HG02642 (cell line): ENCODE measurements around the gene KIF13A.
"Not testable (repeated sequence)": the region's sequence is repeated elsewhere in the genome, so short reads cannot be mapped to it uniquely, and the experiment has no call there.

ENCODE experiments used
- ATAC-seq: cut with Tn5 transposase; IDR thresholded peaks from one replicate; pipeline ENCODE4 v1.9.1; 2021; ENCODE audit warnings: mild to moderate bottlenecking; ENCODE audit not compliant: unreplicated experiment, poor library complexity

The KIF13A gene

DNA sequence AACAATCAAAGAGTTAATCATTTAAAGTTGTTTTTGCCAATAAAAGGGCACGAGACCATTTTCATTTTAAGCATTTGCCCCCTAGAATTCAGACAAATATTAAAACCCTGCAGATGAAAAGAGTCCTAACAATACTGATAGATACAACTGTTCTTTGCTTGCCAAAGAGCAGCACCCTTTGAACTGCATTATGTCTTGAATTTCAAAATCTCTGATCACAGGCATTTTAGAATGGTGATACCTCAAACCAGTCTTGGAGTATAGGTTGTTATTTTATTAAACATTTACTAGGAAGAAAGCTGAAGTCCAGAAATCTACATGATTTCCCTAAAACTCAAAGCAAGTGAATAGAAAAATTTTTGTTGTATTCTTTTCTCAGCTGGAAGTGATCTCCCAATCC, 108.7 kb downstream of the KIF13A start:
- ATAC-seq: no peak

DNA sequence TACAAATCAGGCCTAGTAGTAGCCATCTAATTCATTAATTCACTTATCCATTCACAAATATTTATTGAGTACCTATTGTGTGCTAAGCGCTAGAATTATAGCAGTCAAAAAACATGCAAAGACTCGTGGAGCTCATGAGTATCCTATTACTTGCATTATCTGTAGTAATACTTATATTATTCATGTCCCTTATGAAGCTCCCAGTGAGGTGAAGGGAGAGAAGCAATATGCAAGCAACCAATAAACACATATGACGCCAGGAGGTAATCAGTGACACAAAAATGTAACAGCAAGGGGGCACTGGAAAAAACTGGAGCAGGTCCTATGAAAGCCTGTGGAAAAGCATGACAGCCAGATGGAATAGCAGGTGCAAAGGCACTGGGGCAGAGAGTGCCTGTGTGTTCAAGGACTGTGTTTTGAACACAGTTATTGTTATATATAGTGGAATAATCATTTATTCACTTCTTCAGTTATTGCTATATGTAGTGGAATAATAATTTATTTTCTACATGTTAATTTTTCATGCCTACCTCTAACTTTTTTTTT, 109.5 kb downstream of the KIF13A start:
- ATAC-seq: no peak

DNA sequence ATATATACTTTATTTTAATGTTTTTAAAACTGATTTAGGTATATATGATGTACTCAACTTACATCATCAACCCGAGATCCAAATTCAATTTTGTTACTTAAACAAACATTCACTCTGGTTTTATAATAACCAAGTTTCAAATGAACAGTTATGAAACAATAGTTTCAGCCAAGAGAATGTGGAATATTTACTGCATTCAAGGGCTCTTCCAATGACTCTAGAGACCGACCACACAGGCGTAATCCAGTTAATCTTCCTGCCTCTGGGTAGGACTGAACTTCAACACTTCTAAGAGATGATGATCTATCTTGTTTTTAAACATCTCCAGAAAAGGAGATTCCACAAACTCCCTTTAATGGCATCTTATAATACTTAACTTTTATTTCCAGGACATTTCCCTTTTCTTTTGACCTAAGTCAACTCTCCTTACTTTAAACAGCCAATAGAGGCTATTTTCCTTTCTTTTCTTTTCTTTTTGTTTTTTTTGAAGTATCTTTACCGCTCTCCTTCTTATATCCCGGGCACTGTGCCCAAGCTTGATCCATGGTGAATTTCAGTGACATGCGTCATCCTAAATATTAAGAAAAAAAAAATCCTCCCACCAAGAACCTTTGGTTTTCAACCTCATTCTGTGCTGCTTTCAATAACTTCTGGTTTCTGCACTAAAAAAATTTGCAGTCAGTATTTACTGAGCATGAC, 110.1 kb downstream of the KIF13A start:
- no peak for ATAC-seq

DNA sequence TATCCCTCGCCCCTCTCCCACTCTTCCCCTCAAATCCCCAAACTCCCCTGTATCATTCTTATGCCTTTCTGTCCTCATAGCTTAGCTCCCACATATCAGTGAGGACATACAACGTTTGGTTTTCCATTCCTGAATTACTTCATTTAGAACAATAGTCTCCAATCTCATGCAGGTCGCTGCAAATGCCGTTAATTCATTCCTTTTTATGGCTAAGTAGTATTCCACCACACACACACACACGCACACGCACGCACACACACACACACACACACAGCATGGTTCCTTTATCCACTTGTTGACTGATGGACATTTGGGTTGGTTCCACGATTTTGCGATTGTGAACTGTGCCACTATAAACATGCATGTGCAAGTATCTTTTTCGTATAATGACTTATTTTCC, 112.7 kb downstream of the KIF13A start:
- ATAC-seq: no peak

DNA sequence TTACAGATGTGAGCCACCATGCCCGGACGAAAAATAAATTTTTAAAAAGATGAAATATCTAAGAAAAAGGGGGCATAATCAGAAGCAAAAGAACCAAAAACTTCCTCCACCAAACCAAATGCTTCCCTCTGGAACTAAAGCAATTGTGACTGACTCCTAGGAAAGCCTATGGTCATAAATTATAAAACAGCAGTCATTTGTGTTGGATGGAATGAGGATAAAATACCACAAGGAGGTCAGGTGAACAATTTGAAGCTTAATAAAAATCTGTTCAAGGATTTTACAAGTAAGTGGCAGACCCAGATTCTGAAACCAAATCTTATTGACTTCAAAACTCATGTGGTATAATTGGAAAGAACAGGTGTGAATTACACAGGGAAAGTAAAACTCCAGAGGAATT, 114.5 kb downstream of the KIF13A start:
- no peak for ATAC-seq

DNA sequence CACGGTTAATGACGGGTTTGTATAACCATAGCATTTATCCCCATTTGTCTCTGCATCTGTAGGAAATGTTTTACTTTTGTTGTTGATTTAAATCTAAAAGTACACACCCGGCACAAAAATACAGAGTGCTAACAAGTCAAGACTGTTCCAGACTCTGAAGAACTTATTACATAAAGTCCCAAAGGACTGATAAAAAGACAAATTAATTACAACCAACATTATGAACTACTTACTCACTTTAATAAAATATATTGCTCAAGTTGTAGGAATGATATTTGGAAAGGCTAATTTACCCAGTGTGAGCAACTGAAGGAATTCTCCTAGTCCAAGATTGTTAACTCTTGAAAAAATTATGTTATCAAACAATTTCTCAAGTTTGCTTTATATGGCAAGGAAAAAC, 115.6 kb downstream of the KIF13A start:
- ATAC-seq: no peak

DNA sequence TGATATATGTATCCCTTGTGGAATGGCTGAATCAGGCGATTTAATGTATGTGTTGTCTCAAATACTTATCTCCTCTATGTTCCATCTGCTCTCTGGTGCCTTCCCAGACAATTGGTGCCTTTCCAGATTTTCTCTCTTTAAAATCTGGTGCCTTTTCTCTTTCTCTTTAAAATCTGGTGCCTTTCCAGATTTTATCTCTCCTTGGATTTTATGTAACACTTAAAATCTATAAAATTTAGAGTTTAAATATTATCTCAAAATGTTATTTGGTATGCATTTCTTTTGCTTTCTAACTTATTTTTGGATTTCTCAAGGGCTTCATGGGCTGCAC, 116.3 kb downstream of the KIF13A start:
- ATAC-seq: no peak

DNA sequence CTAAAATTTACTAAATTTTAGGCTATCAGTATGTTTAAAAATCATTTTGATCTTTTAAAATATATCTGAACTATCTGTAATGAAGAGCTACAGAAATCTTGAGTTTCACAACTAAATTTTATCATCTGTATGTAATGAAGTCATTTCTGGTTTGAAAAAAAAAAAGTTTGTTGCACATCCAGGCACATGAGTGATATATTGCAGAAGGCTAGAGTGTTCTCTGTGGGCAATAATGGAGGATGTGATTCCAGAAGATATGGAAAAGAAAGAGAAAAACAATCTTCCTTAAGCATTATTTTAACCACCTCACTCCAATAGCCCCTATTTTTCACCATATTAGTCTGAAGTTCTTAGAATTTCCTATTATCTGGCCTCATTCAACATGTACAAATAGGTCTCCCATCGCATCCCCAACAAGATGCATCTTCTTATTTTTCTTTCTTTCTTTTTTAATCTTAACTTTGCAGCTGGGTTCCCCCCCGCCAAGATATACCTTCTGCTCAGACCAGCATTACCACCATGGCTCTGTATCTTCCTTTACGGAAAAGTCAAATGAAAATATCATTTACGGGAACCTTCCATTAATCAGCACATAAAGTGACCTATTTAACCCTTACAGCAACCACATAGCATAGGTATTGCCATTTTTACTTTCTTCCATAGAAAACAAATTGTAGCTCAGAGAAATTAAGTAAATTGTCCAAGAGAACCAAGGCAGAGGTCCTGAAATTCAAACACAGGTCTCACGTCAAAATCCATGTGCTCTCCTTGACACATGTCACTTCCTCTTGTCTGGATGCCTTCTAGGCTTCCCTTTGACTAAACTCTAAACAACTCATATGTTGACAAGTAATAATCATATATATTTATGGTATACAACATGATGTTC, 116.9 kb downstream of the KIF13A start:
- no peak for ATAC-seq

DNA sequence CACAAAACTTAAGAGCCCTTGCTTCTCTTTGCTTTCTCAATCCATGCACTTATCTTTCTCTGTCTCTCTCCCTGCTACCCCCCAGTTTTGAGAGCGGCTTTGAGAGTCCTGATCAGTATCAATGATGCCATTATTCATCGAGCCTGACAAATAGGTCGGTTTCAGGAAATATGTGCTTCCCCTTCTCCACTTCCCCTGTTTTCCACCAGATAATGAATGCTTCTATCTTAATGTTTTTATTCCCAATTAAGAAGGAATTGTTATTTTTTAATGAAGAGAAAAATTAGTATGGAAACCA, 117.7 kb downstream of the KIF13A start:
- ATAC-seq: no peak

DNA sequence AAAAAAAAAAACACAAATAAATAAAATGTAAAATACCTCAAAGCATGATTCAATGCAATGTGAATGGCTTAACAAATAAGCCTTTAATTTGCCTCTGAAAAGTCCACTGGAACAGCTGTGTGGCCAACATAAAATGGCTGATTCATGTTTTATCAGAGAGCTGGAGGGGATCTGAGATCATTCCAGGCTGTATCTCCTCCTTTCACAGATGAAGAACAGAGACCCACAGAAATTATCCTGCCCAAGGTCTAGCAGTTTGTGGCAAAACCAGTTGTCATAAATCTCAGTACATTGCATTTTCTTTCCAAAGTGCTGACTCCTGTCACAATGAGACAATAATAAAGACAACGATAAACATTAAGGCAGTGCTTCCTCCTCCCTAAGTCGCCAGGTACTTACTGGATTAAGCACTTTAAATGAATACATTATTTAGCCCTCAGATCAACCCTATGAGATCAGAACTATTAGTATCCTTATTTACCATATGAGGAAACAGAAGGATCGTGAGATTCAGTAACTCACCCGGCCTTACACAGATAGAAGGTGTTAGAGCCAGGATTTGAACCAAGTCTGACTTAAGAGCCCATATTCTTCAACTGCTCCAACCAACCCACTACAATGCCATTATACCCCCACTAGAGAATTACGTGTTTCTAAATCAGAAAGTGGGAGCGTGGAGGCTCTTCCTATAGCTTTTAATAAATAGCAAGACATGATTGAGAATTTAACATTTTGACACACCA, 118.3 kb downstream of the KIF13A start:
- no peak for ATAC-seq

DNA sequence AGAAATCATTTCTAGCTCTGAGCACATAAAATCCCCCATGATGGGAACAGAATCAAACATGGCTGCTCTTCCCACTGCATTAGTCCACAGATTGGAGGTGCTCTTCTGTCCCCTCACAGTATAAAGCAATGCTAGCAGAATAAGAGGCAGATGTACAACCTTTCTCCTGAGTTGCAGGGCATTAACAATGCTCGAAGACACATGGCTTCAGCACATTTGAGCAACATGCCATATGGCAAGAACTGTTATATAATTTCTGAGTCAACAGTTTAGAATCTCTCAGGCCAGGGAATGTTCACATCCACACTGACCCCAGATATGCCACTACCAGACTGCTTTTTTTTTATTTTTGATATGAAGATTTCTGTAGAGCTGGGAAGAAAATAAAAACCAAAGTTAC, 119.6 kb downstream of the KIF13A start:
- no peak for ATAC-seq

DNA sequence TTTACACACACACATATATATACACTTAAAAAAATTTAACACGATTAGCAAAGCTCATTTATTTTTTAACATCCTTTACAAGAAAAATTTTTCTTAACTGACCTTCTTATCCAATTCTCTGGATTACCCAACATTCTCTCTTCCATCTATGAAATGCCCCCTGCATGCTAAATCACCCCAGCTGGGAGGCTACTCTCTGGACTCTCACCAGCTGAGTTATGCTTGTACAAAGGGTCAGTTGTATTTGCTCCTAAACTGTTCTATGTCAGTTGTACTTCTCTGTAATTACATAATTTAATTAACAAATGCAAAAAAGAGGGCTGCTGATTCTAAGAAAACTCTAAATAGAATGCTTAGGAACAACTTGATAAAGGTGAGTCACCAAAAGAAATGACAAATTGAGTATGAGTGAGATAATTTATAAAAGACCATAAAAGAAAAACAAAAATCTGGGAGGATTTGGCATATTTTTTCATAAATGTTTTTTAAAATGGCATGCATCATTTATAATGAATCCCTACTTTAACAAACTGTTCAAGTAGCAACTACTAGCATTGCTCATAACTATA, 120.5 kb downstream of the KIF13A start:
- no peak for ATAC-seq

DNA sequence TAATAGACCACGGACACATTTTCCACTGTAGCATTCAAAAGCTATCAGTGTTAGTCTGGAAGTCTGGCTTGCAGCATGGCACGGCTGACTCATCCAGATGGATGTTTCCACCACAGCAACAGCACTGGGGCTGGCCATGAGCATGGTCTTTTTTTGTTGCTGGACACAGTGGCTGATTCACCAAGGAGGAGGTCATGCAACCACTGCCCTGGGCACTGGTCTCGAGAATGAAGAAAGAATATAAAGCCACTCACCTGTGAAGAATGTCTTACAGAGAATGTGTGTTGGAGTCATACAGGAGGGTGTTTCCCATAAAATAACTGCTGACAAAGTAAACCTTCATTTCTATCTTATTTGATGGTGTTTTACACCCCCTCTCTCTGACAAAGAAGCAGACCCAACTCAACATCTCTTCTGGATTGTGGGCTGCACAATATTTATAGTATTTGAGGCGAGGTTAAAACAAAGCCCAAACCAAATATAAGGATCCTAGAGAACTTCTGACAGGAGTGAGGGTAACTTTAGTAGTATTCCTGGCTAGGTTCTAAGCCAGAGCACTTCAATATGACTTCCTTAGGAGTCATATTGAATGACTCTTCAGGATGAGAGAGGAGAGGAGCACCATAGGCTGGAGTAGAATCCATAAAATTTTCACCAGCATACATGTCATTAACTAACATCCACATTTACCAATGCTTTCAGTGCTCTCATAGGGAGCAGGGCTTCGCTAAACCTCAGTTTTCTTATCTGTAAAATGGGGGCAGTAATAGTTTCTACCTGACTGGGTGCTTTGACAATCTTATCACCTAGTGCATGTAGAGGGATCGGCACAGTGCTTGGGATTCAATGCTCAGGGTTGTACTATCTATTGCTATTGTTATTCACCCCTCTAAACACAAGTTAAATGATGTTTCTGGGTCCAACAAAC, 121.4 kb downstream of the KIF13A start:
- ATAC-seq: no peak

DNA sequence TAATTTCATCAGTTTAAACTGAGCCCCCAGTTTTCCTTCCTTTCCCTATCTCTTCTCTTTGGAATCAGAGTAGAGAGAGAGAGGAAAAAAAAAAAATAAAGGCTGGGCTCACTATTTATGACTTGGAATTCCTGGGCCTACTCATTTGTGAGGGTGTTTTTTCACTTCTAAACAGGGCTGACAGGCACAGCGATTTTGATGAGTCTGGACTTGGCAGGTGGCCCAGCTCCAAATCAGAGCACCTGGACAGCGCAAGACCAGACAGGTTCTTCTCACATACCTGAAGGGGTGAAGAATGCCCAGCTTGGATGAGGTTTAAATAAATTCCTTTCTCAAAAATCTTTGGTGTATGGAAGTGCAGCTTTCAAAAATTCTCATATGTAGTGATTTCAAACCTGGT, 122.2 kb downstream of the KIF13A start:
- no peak for ATAC-seq

DNA sequence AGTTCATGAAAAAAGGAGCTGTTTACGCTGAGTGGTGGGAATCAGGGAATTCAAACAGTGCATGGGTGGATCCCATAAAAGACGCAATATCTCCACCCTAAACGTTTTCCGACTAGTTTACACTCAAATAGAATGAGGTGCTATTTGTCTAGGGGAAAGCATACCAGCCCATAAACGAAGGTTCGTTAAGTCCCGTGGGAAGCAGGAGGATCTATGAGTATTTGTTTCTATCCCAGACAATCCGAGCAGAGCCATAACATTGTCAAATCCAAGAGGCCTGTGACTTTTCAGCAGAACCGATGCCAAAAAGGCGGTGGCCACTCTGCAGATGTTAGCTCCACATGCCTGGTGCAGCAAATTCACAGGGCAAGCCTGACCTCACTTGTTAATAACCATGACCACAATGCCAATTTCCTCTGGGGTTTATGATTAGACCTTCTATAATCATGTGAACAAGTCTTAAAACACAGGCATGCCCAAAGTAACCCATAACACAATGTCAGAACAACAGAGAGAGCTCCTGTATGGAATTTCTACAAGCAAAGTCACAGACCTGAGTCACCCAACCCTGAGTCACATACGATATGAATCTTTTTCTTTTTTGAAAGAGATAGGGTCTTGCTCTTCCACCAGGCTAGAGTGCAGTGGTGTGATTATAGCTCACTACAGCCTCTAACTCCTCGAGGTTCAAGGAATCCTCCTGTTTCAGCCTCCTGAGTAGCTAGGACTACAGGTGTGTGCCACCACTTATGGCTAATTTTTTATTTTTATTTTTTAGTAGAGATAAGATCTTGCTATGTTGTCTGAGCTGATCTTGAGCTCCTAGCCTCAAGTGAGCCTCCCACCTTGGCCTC, 123.3 kb downstream of the KIF13A start:
- no peak for ATAC-seq

DNA sequence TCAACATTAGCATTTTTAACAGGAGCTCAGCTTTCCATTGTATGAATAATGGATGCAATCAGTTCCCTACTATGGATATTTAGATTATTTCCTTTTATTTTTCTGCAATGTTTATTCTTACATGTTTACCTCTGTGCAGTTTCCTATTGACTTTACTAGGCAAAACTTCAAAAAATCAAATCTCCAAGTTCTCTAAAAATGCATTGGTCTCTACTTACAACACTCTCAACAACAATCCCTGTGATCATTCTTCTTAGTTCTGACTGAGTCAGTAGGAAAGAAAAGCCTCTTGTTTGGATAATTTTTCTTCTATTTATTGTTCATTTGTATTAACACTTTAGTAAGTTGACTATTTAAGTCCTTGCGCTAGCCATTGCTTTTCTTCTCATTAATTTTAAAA, 126.1 kb downstream of the KIF13A start:
- no peak for ATAC-seq

DNA sequence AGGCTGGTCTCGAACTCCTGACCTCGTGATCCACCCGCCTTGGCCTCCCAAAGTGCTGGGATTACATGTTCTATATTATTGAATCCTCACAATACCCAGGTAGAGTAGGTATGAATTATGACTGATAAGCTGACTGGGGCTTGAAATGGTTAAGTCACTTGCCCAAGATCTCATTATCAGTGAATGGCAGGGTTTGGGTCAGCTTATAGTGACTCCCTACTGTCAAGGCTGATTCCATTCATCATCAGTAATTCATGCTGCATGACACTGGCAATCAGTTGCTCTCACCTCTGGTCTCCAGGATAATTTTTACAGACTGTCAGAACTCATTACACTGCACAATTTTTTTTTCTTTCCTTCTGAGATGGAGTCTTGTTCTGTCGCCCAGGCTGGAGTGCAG, 127.6 kb downstream of the KIF13A start:
- no peak for ATAC-seq

DNA sequence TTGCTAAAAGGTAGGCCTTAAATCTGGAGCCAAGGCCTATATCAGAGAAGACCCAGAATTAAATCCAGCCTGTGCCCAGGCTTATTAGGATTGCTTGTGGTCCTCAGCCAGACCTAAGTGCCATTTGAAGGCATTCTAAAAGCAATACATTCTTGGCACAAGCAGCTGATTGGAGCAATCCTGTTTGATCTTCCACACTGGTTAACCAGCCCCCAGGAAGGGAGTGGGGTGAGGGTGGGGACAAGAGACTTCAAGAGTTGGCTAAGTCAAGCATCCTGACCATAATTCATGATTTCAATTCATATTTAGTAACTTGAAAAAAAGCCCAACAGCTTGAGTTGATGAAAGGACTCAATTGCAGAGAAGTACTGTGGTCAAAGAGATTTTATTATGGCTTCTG, 128.9 kb downstream of the KIF13A start:
- no peak for ATAC-seq

DNA sequence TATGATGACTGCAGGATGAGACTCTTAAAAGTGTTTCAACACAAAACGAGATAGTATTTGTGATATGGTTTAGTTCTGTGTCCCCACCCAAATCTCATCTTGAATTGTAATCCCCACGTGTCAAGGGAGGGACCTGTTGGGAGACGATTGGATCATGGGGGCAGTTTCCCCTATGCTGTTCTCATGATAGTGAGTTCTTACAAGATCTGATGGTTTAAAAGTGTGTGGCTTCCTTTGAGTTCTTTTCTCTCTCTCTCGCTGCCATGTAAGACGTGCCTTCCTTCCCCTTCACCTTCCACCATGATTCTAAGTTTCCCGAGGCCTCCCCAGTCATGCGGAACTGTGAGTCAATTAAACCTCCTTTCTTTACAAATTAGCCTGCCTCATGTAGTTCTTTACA, 130.2 kb downstream of the KIF13A start:
- not testable (repeated sequence) for ATAC-seq
